Cardiac fibroblast (primary cell): ENCODE measurements around the gene ZBTB20.

Source experiments
- DNase-seq, 2 donors: peaks; one replicate each; pipeline versions ENCODE4 v3.0.0 to v3.0.0-alpha.2; 2010; ENCODE audit warnings: low read depth in 2 of 2
- H3K4me3 ChIP-seq, 2 donors: replicated peaks in 1 of 2; 1 replicate in 1 of 2; 2 replicates in 1 of 2; pipeline ENCODE4 v1.5.1; 2011; ENCODE audit warnings: low read depth in 2 of 2, low read length in 2 of 2, mild to moderate bottlenecking in 2 of 2, moderate library complexity in 1 of 2
- CTCF ChIP-seq: IDR thresholded peaks from one replicate; pipeline ENCODE4 v1.5.1; 2011; ENCODE audit warnings: low read depth, mild to moderate bottlenecking, low read length, inconsistent platforms

The ZBTB20 gene

GRCh38 chr3:114402838-114403237 is 744.2 kb downstream of the ZBTB20 start:
- no peak for TF ChIP-seq CTCF
- H3K4me3 ChIP-seq = no peak overlapping the region
- no peak for DNase-seq

- no peak for DNase-seq
- no peak overlapping the region for H3K4me3 ChIP-seq
- TF ChIP-seq CTCF = no peak
Observed at GRCh38 chr3:114401346-114401745, 745.7 kb downstream of the ZBTB20 start.

- H3K4me3 ChIP-seq = peak overlapping the region in 1 of 2 donors; percentile 12
Observed at GRCh38 chr3:114400371-114400770, 746.7 kb downstream of the ZBTB20 start.

GRCh38 chr3:114394551-114394950 is 752.5 kb downstream of the ZBTB20 start:
- no peak for DNase-seq
- no peak overlapping the region for H3K4me3 ChIP-seq

More at GRCh38 chr3:114400371-114400770, 746.7 kb downstream of the ZBTB20 start:
- TF ChIP-seq CTCF = no peak
- DNase-seq = no peak

GRCh38 chr3:114393367-114394072 is 753.6 kb downstream of the ZBTB20 start:
- no peak for TF ChIP-seq CTCF
- H3K4me3 ChIP-seq = no peak overlapping the region
- peak in 1 of 2 donors; percentile 24 for DNase-seq

More at GRCh38 chr3:114394551-114394950, 752.5 kb downstream of the ZBTB20 start:
- no peak for TF ChIP-seq CTCF

- H3K4me3 ChIP-seq = no peak overlapping the region
- TF ChIP-seq CTCF = no peak
- no peak for DNase-seq
Observed at GRCh38 chr3:114392831-114393230, 754.3 kb downstream of the ZBTB20 start.

- no peak for DNase-seq
- no peak overlapping the region for H3K4me3 ChIP-seq
- no peak for TF ChIP-seq CTCF
Observed at GRCh38 chr3:114389156-114389555, 757.9 kb downstream of the ZBTB20 start.
